GM18870 (cell line): ENCODE measurements around the gene PNRC2.
"Not testable (repeated sequence)": the region's sequence is repeated elsewhere in the genome, so short reads cannot be mapped to it uniquely, and the experiment has no call there.

ENCODE experiments used
- ATAC-seq: cut with Tn5 transposase; IDR thresholded peaks from one replicate; pipeline ENCODE4 v1.9.1; 2021; ENCODE audit warnings: moderate library complexity; ENCODE audit not compliant: unreplicated experiment

Gene PNRC2

GRCh38 chr1:23947366-23947765 lies 12.3 kb upstream of the PNRC2 start:
- ATAC-seq: no peak

DNA sequence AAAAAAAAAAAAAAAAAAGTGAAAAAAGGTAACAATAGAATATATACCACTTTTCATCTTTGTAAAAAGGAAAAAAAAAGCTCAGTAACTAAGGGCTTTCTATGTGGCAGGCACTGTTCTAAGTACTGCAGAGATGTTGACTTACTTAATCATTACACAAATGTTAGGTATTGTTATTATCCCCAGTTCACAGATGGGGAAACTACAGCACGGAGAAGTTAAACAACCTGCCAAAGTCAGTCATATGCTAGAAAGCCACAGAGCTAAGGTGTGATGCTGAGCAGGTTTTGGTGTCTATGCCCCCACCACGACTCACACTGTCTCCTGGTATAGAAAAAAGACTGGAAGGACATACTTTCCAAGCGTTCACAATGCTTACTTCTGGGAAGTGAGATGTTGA lies 6.6 kb upstream of the PNRC2 start:
- no peak for ATAC-seq

DNA sequence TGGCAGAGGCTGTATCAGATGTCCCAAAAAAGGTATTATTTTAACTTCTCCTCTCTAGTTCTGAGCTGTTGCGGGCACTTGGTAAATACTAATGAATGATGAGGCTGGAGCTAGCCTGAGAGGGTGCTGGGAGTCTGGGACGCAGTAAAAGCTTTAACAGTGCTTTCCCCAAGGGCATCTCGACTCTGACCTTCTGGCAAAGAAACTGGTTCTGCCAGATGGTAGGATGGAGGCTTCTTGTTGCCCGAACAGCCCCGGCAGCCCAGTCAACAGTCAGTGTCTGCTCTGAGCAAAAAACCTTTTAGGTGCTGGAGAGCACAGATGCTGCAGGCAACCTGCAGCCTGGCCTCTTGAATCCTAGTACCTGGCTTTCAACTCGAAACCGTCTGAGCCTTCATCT lies 2.5 kb upstream of the PNRC2 start:
- no peak for ATAC-seq

GRCh38 chr1:23958040-23958809 lies 1.4 kb upstream of the PNRC2 start:
- ATAC-seq: not testable (repeated sequence)

- peak; percentile 48 for ATAC-seq
Observed at GRCh38 chr1:23958810-23959460, 693 bp upstream of the PNRC2 start.

DNA sequence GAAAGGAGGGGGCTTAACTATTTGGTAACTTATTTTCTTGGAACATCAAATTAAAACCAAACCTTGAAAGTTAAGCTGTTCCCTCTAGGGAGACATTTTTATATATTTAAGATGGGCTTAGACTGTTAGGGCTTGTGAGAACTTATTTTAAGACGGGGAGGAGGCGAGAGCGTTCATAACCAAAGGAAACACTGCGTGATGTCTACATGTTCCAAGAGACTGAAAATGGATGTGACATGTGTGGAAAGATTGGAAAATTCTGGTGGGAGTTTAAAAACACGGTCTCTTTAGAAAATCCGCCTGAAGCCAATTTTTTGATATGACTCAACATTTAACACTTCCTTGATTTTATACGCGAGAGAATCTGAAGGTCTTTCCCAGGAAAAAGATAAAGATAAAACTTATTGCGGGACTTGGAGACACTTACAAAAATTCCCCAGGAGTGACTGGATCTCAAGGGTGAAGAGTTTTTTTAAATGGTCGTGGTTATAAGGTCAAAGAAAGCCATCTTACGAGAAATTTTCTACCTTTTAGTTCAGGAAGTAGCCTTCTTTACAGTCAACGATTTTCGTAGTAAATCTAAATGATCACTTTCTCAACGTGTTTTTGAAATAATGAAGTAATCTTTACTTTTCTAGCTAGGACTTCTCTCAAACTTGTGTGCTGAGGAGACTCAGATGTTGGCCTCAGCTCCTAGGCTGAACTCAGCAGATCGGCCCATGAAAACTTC lies 828 bp downstream of the PNRC2 start:
- no peak for ATAC-seq

- ATAC-seq: no peak
Observed at GRCh38 chr1:23963617-23964234, 4.1 kb downstream of the PNRC2 start.

DNA sequence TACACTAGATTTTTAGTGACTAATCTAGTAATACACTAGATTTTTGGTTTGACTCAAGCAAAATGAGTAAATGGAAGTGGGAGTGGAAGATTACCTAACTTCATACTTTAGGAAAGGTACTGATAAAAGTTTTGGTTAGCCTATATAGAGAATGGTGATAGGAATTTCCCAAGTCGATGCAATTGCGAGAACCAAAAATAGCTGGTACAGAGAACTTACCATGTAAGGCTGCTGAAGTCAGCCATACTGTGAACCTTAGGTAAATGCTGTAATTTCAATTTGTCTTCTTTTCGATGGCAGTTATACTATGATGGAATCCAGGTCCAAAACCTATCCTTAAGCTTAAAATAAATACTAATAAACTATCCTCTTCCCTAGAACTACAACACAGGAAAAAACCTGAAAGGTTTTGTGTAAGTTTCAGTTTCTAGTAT lies 4.6 kb downstream of the PNRC2 start:
- no peak for ATAC-seq

DNA sequence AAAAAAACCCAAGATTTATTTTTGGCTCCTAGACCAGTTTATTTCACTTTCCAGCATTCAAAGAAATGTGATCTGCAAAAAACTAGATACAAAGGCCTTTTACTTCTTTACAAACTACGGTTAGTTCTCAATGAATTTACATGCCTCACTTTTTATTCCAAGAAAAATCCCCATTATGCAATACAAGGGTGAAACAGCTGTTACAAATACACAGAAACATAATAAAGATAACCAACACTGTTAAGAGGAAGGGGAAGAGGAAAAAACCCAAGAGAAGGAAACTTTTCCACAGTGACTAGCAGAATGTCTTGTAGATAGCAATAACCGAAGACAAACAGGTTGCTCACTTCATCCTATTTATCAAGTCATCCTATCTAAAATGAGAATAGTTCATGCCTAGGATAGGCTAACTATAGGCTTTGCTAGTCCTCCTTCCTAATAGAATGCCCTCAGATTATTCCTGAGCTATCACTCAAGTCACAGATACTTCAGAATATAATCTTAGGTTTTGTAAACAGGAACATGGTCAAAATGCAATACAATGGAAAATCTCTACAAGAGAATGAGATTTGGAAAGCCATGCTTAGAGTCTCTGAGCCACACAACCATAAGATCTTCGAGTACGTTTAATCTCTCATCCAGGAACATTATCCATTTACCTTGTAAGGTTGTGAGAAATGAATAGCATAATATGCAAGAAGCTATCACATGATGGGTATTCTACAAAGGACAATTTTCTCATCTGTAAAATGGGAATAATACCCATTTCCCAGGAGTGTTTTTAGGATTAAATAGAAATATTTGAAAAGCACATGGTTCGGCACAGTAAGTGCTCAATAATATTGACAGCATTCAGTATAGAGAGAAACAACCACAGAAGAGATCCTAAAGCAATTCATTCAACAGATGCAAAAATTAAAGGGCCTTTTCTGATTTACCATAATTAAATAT lies 5.4 kb downstream of the PNRC2 start:
- ATAC-seq: no peak

GRCh38 chr1:23966973-23967493 lies 7.4 kb downstream of the PNRC2 start:
- ATAC-seq: no peak

DNA sequence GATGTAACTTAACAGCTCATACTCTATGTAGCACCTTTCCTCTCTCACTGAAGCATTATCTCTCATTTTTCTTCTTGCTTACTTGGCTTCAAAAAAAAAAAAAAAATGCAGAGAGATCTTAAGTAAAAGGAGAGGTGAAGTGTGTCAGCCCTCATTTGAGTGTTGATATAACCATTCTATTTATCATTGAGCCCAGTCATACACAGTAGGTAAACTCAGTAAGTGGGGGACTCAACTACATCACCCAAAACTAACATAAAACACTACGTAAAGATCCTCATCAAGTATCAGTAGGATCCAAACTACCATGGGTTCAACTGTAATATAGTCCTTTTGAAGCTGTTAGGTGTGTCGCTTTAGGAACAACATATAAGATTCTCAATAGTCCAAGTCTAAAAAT lies 8.2 kb downstream of the PNRC2 start:
- no peak for ATAC-seq

GRCh38 chr1:23977187-23977853 lies 17.7 kb downstream of the PNRC2 start:
- ATAC-seq: no peak

DNA sequence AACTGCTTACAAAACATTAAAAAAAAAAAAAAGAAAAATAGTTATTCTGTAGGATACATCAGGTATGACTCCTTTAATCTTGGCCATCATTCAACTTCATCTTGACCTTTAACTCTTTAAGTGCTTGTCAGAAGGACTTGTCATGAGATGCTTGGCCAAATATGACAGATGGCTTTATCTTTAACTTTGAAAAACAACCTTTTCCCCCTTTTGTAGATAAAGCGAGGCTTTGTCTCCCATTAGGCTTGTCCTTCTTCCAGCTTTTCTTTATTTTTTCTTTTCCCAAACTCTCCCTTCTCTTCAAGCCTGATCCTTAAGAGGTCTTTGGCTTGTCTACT lies 18.2 kb downstream of the PNRC2 start:
- no peak for ATAC-seq

DNA sequence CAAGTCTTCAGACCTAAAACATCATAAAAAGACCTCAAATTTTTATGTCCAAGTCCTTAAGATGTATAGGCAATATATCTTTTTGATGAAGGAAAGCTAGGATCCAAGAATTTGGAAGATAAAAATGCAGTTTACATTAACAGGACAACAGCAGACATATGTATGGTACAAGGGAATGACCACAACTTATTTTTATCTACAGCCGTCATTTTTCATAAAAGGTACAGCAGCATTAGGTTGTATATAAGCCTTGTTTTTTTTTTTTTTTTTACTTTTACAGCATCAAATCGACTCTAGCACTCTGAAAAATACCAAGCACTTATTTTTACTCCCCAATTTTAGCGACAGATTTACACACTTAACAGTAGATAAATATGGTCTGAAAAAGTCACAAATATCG lies 19.2 kb downstream of the PNRC2 start:
- no peak for ATAC-seq

DNA sequence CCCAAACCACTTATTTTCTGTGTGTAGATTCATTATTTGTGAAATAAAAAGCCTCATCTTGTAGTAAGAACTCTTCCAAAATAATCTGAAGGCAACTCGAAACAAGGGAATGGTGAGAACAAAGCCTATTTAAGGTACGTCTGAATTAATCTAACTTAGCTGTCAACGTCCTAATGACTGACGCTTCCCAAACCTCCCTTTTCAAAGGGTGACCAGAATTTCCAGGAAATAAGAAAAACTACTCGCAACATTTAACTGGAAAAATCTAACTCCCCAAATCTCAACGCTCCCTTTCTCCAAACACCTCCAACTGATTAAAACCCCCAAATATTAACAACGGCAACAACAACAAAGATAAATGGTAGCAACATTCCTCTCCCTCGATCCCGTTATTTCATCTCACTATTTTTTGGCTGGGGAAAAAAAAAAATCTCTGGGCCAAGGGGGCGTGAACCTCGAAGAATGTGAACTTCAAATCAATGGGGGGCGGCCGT lies 19.8 kb downstream of the PNRC2 start:
- no peak for ATAC-seq

- ATAC-seq: peak; percentile 79
Observed at GRCh38 chr1:23979881-23980727, 20.5 kb downstream of the PNRC2 start, which contains the start of gene SRSF10. Gene SRSF10 (minus strand): TSS chr1:23980327. CDS start chr1:23980255, 72 bp downstream.

- peak; percentile 30 for ATAC-seq
Observed at GRCh38 chr1:23980728-23981070, 21.1 kb downstream of the PNRC2 start.

GRCh38 chr1:23984417-23985186 lies 25.0 kb downstream of the PNRC2 start:
- ATAC-seq: no peak
